HG03097 (cell line): ENCODE results near the gene TEX35.

Experiments used
- ATAC-seq: cut with Tn5 transposase; IDR thresholded peaks from one replicate; pipeline ENCODE4 v1.9.1; 2021; ENCODE audit not compliant: unreplicated experiment, low FRiP score

TEX35 gene

DNA sequence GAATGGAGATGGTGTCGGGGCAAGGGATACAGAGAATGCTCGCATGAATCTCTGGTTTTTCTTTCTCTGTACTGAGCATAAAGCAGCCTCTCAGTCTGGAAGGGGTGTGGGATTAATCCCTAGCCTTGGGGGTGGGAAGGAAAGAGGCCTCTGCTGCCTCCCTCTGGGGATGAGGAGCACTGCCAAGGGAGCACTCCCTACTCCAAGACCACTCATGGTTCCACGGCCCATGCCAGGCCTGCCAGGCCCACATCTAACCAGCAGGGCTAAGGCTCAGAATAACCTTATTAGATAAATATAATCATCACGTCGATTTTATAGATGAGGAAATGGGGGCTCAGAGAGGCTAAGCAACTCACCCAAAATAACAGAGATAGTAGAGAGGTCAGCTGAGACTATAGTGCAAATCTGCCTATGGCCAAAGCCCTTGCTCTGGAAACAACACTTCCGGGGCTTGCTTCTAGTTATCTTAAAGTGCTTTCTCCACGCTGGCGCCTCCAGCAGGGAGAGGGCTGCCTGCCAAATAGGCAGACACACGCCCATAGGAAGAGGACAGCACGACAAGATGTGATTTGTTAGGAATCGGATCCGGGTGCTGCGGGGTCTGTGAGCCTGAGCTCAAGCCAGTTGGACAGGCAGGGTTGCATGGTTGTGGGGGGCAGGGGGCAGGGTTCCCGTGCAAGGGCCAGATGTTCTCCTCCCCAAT, 522 bp downstream of the TEX35 start:
- no peak for ATAC-seq

DNA sequence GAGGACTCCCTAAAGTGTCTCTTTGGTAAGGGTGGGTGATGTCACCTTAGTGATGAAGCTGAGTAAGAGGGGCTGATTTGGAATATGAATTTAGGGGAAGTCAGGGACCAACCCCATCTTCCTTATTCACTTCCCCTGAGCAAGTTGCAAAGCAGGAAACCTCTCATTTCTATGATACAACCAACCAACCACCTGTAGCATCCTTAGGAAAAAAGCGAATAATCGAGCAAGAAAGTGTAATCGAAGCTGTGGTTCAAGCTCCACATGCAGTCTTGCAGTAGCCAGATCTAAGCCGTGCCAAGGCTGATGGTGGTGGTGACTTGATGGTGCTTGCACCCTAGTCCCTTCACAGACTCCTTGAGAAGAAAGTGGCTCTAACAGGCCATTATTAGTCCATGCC, 3.2 kb downstream of the TEX35 start:
- no peak for ATAC-seq

DNA sequence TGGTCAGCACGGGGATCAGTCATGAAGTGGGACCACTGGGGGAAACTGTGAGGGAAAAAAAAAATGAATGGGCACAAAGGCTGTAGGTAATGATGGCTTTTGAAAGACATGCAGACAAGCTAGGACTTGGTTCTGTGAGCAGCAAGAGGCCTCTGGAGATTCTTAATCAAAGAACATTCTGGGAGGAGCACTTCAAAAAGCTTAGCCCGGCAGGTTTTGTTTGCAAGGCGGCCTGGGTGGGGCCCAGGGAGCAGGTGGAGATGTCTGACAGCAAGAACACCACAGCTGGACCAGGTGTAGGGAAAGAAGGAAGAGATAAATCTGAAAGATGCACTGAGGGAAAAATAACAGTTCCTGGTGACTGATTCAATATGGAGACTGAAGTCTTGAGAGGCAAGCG, 6.0 kb downstream of the TEX35 start:
- ATAC-seq = no peak

DNA sequence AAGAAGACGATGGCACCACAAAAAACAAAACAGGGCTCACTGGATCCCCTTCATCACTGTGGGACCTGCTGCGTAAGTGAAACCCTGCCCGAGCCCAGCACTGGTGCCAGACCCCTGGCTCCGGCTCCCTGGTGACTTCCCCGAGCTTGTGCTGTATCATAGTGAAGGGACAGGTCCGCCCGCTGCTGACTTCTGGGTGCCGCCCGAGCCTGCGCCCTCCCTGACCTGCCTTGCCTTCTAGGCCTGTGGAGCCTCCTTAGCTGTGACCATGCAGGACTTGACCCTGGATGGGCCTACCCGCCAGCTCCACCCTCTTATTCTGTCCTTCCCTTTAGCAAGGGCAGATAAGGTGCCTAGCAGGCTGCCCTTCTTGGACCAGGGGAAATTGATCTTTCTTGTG, 7.9 kb downstream of the TEX35 start:
- ATAC-seq = no peak

DNA sequence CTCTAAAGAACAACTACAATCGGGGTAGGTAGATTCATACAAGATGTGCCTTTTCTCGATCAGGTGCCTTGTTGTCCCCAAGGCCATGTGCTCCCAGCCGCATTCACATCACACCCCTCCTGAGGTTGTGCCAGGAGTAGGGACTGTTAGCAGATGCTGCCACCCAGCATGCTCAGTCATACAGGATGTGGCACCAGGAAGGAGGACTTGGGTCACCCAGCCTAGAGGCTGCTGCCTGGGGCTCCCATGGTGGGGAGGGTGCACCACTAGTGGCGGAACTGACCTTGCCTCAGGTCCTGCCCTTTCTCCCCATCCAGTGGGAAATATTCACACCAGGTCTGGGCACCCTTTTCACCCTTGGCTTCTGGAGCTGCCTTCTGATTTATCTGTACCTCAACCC, 8.3 kb downstream of the TEX35 start:
- no peak for ATAC-seq

DNA sequence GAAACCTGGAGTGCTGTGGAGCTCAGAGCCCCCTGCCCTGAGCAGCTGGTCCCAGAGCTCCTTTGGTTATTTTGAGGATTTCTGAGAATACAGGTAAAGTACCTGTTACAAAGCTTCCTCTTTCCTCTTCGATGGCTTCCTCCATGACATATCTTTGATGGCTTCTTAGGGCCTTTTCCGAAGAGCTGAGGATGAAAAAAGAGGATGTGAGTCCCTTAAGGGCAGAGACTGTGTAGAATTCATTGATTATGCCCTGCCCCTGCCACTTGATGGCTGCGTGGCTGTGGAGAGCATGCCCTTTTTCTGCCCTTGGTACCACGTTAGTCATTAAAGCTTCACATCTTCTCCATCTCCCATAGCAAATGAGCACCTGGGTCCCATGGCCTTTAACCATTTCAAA, 14.2 kb downstream of the TEX35 start:
- no peak for ATAC-seq

DNA sequence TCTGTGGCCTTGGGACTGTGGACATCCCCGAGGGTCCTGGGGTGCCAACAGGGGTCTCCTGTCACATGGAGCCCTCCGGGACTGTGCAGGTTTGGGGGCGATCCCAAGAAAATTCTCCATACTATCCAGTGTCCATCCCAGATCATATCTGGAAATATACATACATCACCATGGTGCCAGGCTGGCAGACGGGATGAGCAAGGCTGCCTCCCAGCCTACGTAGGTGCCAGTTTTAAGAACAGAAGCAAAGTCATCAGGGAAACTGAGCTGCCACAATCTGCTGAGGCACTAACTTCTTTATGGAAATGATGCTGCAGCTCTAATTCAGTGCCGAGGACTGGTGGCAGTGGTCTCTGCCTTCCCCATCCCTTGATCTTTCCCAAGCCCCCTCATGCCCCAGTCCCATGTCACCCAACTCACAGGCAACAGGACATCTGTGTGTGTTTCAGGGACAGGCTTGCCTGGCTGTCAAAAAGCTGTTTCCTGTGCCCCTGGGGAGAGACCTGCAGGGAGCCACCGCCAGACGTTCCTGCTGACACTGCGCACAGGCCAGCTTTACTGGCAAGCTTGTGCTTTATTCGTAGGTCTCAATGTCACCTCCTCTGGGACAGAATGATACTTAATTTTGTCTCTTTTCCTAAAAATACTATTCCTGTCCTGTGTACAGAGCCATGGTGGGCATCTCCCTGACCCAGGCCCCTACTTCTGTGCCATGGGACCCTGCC, 15.5 kb downstream of the TEX35 start:
- ATAC-seq = no peak

DNA sequence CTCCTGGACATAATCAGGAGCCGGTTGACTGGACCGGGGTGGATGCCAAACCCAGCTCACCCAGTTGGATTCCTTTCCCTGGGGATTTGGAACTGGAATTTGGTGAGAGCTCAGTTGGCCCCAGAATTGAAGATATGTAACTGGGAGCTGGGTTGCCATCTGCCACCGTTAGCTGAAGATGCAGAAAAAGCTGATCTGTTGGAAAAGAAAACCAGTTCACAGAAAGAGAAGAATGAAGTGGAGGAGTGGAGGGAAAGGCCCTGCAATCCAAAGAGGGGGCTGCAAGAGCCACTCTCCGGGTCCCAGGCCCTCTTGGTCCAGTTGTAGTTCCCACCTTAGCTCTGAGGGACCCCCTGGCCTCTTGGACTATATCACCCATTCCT, 16.0 kb downstream of the TEX35 start:
- ATAC-seq = no peak

DNA sequence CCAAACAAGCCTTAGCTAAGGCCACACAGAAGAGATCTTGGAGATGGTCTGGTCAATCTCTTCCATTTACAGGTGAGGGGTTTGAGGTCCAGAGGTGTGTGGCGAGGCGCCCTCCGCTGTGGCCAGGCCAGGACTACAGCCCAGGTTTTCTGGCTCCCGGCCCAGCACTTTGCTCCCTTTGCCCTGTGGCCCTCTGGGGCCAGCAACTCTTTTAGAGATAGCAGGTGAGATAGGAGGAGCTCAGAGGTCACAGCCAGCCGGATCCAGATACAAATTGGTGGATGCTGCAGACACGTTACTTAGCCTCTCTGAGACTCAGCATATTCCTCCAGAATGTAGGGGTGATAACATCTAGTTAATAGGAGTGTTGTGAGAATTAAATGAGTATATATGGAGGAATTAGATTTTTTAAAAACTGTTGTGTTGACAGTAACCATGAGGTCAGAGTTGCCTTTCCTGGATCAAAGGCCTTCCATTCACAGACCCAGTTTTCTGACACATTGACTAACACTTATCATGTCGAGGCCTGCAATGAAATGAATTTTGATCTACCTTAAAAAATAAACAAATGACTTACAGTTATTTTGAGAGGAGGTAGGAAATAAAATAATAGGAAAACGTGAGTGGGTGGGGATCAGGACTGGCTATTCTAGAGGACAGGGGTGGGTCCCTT, 16.6 kb downstream of the TEX35 start:
- no peak for ATAC-seq

DNA sequence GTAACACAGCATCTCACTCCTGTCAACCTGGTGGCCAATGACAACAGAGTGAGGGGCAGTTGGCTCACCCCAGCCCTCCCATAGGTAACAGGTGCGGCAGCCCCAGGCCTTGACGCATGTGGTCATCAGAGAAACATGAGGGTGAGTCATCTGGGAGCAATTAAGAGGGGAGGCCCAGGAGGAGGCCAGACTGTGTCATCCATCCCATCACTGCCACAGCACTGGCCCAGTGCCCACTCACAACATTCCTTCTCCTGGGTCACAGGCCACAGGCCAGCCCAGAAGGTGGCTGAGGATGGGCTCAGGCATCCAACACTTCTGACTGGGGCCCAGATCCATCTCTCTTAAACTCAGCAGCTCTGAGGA, 17.1 kb downstream of the TEX35 start:
- ATAC-seq = no peak

DNA sequence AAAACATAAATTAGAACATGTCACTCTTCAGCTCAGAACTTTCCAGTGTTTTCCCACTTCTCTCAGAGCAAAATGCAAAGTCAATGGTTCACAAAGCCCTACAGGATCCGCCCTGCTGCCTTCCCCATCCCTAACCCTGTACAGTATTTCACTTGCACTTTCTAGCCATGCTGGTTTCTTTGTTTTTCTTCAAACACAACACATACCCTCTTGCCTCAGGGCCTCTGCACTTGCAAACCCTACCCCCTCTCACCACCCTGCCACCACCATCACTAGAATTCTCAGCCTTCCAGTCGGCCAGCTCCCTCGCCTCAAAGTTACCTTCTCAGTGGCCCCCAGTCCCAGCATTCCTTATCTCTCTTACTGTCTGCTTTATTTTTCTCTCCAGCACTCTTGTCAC, 17.6 kb downstream of the TEX35 start:
- no peak for ATAC-seq

DNA sequence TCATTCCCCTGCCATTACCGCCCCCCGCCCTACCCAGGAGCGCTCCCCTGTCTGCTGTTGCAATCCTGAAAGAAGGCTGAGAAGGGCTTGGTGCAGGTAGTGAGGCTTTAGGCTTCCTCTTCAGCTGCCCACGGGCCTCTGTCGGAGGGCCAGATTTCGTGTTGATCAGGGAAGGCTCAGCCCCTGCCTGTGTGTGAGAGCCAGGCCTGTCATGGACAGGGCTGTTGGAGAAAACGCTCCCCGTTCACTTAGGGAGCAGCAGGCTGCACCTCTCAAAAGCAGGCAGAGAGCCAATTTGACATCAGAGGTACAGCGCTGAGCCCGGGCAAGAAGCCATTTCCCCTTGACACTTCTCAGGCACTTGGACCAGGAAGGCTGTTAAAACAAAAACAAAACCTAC, 19.0 kb downstream of the TEX35 start:
- no peak for ATAC-seq

DNA sequence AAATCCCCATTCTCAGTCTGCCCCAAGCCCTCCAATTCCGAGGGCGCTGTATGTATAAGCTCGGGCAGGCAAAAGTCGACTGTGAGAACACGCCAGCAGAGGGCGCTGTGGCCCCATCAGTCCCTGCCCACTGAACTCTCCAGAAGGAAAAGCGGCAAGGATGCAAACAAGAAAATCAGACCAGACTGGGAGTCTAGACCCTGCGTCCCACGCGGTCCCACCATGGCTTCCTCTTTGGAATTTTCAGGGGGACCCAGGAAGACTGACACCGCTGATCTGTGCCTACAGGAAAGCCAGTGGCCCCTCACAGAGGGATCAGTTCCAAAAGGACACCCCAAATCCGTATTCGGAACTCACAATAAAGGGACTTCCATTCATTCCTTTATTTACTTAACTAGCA, 19.5 kb downstream of the TEX35 start:
- ATAC-seq = peak; percentile 70

DNA sequence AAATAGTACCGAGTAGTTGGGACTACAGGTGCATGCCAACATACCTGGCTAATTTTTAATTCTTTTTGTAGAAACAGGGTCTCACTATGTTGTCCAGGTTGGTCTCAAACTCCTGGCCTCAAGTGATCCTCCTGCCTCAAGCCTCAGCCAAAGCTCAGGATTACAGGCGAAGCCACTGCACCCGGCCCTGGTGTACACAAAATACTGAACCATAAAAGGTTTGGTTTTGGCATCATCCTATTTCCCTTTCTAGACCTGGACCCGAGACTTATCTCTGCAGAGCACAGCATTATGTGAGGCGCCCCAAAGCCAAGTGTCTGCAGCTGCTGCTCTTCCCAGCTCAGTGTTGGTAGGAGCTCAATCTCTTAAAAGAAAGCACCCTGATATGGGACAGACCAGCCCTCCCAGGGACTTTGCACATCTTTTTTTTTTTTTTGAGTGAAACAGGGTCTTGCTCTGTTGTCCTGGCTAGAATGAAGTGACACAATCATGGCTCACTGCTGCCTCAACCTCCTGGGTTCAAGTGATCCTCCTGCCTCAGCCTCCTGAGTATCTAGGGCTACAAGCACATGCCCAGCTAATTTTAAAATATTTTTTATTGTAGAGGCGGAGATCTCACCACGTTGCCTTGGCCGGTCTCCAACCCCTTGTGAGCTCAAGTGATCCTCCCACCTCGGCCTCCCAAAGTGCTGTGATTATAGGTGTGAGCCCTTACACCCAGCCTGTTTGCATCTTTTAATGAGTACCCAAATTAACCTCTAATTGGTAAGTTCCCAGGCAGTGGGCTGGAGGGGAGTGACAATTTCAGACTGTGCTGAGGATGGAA, 20.4 kb downstream of the TEX35 start:
- ATAC-seq = no peak

DNA sequence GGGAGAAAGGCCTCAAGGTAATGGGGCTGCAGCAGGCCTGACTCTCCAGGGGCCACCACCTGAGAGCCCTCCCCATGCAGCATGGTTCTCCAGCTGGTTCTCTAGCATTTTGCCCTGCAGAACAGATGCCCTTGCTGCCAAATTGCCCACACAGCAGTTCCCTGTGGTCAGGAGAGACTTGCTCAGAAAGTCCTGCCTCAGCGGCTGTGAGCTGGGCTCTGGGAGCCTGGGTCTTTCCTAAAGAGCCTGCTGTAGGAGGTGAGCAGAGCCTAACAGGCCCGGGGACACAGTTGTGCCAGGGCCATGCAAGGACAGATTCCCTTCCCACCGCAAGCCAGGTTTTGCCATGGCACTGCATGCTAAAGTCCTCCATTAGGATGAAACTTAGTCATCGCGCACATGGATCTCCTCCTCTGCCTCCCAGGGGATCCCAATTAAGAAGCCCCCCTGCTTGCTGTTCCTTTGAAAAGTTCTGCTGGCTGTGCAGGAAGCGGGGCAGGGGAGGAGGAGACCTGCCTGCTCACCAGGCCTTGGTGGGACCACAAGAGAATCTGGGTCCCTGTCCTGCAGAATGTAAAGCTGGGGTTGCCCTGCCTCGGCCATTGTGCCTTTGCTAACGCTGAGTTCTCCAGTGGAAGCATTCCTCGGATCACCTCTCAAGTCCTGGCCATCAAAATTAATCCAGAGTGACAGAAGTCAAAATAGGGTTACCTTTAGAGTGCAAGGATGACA, 21.4 kb downstream of the TEX35 start:
- ATAC-seq = no peak

DNA sequence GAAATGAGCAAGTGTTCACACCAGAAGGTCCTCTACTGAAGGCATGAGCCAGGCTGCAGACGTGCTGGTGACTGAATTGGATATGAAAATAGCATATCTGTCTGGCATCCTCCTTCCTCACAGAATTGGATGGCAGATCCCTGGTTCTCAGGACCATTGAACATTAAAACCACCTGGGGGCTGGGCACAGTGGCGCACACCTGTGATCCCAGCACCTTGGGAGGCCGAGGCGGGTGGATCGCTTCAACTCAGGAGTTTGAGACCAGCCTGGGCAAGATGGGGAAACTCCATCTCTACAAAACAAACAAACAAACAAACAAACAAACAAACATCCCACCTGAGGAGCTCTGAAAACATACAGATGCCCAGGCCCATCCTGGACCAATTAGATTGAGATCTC, 23.4 kb downstream of the TEX35 start:
- no peak for ATAC-seq

DNA sequence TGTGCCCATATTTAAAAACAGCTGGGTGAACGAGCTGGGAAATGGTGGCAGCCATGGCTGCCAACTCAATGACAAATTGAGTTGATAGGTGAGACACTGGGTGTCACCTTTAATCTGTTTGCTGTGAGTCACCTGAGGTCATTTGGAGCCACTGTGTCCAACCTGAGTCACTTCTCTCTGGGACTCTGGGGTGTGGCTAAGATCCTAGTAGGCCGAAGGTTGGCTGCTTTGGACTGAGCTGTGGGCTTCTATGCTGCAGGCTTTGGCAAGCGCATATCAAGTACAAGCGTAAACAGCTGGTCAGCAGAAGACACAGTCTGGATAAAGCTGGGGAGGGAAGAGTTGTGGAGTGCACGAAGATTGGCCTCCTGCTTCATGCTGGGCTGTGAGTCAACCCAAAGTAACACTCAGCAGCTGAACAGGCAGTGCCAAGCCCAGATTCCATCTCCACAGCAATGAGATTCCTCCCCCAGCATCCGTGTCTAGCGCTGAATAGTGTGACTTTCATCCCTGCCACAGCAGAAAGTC, 24.0 kb downstream of the TEX35 start:
- ATAC-seq = no peak

DNA sequence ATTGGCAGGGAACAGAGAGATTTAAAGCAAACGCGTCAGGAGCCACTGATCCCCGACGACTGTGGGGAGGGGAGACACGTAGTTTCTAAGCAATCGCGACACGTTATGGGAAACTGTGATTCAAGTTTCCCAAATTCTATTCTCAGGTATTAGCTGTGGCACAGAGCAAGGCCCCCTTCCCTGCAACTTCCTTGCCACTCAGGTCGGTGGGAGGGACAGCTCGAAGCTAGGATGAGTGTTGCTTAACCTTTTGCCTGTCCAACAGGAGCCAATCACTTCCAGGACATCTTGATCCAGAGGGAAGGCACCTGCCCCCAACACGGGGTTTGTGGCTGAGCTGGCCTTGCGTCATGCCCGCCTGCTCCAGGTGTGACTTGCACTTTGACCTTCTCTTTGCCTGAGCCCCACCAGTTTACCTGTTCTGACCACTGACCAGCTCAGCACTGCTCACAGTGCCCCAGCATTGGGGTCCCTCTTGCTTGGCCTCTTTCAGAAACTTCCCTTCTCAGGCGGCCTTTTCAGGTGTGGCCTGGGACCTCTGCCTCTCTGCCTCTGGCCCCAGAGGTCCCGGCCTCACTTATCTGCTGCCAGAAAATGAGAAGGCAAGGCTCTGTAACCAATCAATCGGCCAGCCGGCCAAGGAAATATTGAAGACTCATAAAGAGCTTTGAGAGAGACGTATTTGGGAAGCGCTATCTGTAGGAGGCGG, 24.6 kb downstream of the TEX35 start:
- ATAC-seq = no peak

DNA sequence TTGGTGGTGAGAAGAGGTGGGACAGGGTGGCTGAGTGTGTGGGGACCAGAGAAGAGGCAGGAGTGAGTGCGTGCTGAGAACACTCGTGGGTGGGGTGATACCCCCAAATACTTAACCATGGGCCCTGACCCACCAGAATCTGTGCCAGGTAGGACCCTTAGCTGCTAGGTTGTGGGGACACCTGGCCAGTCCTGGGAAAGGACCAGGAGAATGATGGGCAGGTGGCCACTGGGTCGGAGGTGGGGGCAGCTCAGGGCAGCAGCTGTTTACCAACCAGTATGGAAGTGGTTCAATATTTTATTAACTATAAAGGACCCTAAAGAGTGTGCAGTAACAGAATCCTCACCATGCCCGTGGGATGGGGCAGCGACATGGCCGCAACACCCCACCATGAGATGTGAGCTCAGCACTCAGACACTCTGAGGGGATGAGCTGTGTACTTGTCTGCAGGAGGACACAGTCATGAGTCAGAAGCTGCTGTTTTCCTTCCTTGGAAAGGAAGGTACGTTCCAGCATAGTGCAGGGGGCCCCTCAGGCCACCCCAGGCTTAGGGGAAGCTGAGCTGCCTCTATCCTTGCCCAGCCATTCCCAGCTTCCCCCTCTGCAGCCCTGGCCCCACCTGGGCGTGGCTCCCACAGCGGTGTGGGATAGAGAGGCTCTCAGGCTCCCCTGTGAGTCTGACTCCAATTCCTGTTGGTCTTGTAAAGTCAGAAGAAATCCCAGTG, 25.4 kb downstream of the TEX35 start:
- no peak for ATAC-seq
